Esophagus squamous epithelium (tissue), 5 donors: ENCODE data around the gene GLIS1. TPM values are rescaled to one million over a fixed set of nuclear protein-coding genes. Genes with fewer than 3 reads are reported as not detected.

Source experiments
- DNase-seq: peaks from one replicate; lab custom pipeline; 2025; lab: John Stamatoyannopoulos, UW
- H3K27ac ChIP-seq, 4 donors: fragments of 200-600 bp; sonication (generic); one replicate each; pipeline ENCODE4 v1.5.1; 2016 to 2019; ENCODE audit warnings: mild to moderate bottlenecking in 1 of 4
- H3K27me3 ChIP-seq, 4 donors: fragments of 200-600 bp; sonication (generic); 1 replicate in 3 of 4; 2 replicates in 1 of 4; pipeline versions ENCODE4 v1.5.1 to v1.6.0; 2017 to 2021; ENCODE audit warnings: antibody characterized with exemption in 1 of 4
- H3K36me3 ChIP-seq, 3 donors: fragments of 200-600 bp; sonication (generic); one replicate each; pipeline ENCODE4 v1.5.1; 2016 to 2019
- H3K4me1 ChIP-seq, 3 donors: fragments of 200-600 bp; sonication (generic); one replicate each; pipeline ENCODE4 v1.5.1; 2017 to 2019
- H3K4me3 ChIP-seq, 4 donors: fragments of 200-600 bp; sonication (generic); 1 replicate in 3 of 4; 2 replicates in 1 of 4; pipeline ENCODE4 v1.5.1; 2016 to 2019; ENCODE audit warnings: mild to moderate bottlenecking in 2 of 4, moderate library complexity in 1 of 4
- H3K9me3 ChIP-seq, 3 donors: fragments of 200-600 bp; sonication (generic); one replicate each; pipeline ENCODE4 v1.5.1; 2016 to 2019
- CTCF ChIP-seq, 6 experiments: fragments of 450-650 bp in 4 of 6; fragments of 200-600 bp in 2 of 6; sonication (generic) in 2 of 6; IDR thresholded peaks; one replicate each; pipeline ENCODE4 v1.5.1; 2016 to 2019; ENCODE audit warnings: antibody characterized with exemption in 6 of 6, mild to moderate bottlenecking in 4 of 6, moderate library complexity in 4 of 6
- POLR2A ChIP-seq, 4 donors: fragments of 450-650 bp; IDR thresholded peaks; one replicate each; pipeline ENCODE4 v1.6.1; 2017; ENCODE audit warnings: antibody characterized with exemption in 4 of 4, mild to moderate bottlenecking in 4 of 4, moderate library complexity in 3 of 4
- WGBS, 2 donors: methylation state at CpG; one replicate each; pipeline ENCODE4 v1.1.5; 2018; 5-methylcytosine and 5-hydroxymethylcytosine counted together
- intact Hi-C: fragments of 100-400 bp; cut with DNase I; formaldehyde crosslinking; loops from one replicate; pipeline ENCODE4 v1.15.0; 2022
- total RNA-seq, 4 donors: library from RNA; depleted of rRNA; stranded (reverse); fragments of >200 nt; gene quantifications; one replicate each; pipeline ENCODE4 v1.1.0, GENCODE V29; 2016
- donor health status: DM: yes; HTN: yes; CAD: no.

Gene GLIS1
- total RNA-seq, 4 donors from 2014 or later, result 0.57 TPM; not detected in 3

GRCh38 chr1:53660666-53661065, 78.3 kb downstream of the GLIS1 start:
- Histone ChIP-seq H3K27me3 (no peaks in the 10 kb centered on the region), H3K4me3 (no peak overlapping the region), H3K36me3 (no peaks in the 10 kb centered on the region), H3K27ac (no peak overlapping the region), H3K4me1 (no peaks in the 10 kb centered on the region), H3K9me3 (no peaks in the 10 kb centered on the region)
- no peak for DNase-seq
- intact Hi-C loops, result no loop called here
- 82% methylated on average over 2 of the region's 3 CpGs; no CpG with 5 or more reads in 1 of the 2 donors for WGBS, 2 donors
- TF ChIP-seq CTCF (IDR thresholded peaks at IDR 0.05), result no peak
- no peak for TF ChIP-seq POLR2A (IDR thresholded peaks at IDR 0.05)

GRCh38 chr1:53659436-53659835, 79.5 kb downstream of the GLIS1 start:
- TF ChIP-seq CTCF (IDR thresholded peaks at IDR 0.05), result no peak
- TF ChIP-seq POLR2A (IDR thresholded peaks at IDR 0.05), result no peak
- H3K36me3 ChIP-seq, result no peaks in the 10 kb centered on the region
- 83 to 85% methylated on average over 1 to 2 of the region's 2 CpGs for WGBS, 2 donors
- no peaks in the 10 kb centered on the region for H3K27me3 ChIP-seq
- no peak overlapping the region for H3K4me3 ChIP-seq
- H3K9me3 ChIP-seq, result no peaks in the 10 kb centered on the region
- H3K4me1 ChIP-seq, result no peaks in the 10 kb centered on the region
- DNase-seq, result no peak
- H3K27ac ChIP-seq, result no peak overlapping the region
- intact Hi-C loops, result no loop called here

- no peak overlapping the region for H3K27ac ChIP-seq
- intact Hi-C loops, result no loop called here
- no peaks in the 10 kb centered on the region for H3K36me3 ChIP-seq
- WGBS, 2 donors, result 72 to 78% methylated on average over 5 to 6 of the region's 8 CpGs
- no peak overlapping the region for H3K4me3 ChIP-seq
- TF ChIP-seq CTCF (IDR thresholded peaks at IDR 0.05), result no peak
- no peak for TF ChIP-seq POLR2A (IDR thresholded peaks at IDR 0.05)
- no peaks in the 10 kb centered on the region for H3K27me3 ChIP-seq
- no peaks in the 10 kb centered on the region for H3K9me3 ChIP-seq
- DNase-seq, result no peak
- no peaks in the 10 kb centered on the region for H3K4me1 ChIP-seq
Measured at GRCh38 chr1:53658489-53659230, 80.3 kb downstream of the GLIS1 start.

GRCh38 chr1:53657891-53658396, 81.0 kb downstream of the GLIS1 start:
- WGBS, 2 donors, result 100% methylated on average over 1 of the region's 1 CpG
- no peak for DNase-seq

More at GRCh38 chr1:53657891-53658396, 81.0 kb downstream of the GLIS1 start:
- no peaks in the 10 kb centered on the region for H3K4me1 ChIP-seq
- no peaks in the 10 kb centered on the region for H3K27me3 ChIP-seq
- H3K4me3 ChIP-seq, result no peak overlapping the region
- H3K27ac ChIP-seq, result no peak overlapping the region
- no peaks in the 10 kb centered on the region for H3K9me3 ChIP-seq
- TF ChIP-seq POLR2A (IDR thresholded peaks at IDR 0.05) (no peak), CTCF (IDR thresholded peaks at IDR 0.05) (no peak)
- intact Hi-C loops, result no loop called here
- no peaks in the 10 kb centered on the region for H3K36me3 ChIP-seq
